Measurements from ENCODE around the gene SBNO1.
"Not testable (repeated sequence)": the region's sequence is repeated elsewhere in the genome, so short reads cannot be mapped to it uniquely, and the experiment has no call there.

Gene SBNO1

GRCh38 chr12:123270214-123271000, 94.2 kb downstream of the SBNO1 start:
- no peak for DNase-seq (ENCODE audit: low read depth, low spot score)

GRCh38 chr12:123269896-123270213, 94.8 kb downstream of the SBNO1 start:
- DNase-seq (ENCODE audit: low read depth, low spot score), result no peak

GRCh38 chr12:123269395-123269892, 95.2 kb downstream of the SBNO1 start:
- DNase-seq (ENCODE audit: low read depth, low spot score), result no peak

- no peak for DNase-seq (ENCODE audit: low read depth, low spot score)
Measured at GRCh38 chr12:123268850-123269249, 95.8 kb downstream of the SBNO1 start.

- DNase-seq (ENCODE audit: low read depth, low spot score), result no peak
Measured at GRCh38 chr12:123267991-123268843, 96.4 kb downstream of the SBNO1 start.

- DNase-seq (ENCODE audit: low read depth, low spot score), result no peak
Measured at GRCh38 chr12:123267335-123267920, 97.2 kb downstream of the SBNO1 start.

GRCh38 chr12:123266679-123267277, 97.9 kb downstream of the SBNO1 start:
- DNase-seq (ENCODE audit: low read depth, low spot score), result no peak

GRCh38 chr12:123265851-123266678, 98.6 kb downstream of the SBNO1 start:
- no peak for DNase-seq (ENCODE audit: low read depth, low spot score)

GRCh38 chr12:123264642-123265041, 100.0 kb downstream of the SBNO1 start:
- no peak for DNase-seq (ENCODE audit: low read depth, low spot score)

- no peak for DNase-seq (ENCODE audit: low read depth, low spot score)
Measured at GRCh38 chr12:123263196-123263817, 101.3 kb downstream of the SBNO1 start.

GRCh38 chr12:123261196-123261595, 103.5 kb downstream of the SBNO1 start:
- DNase-seq (ENCODE audit: low read depth, low spot score), result no peak

- DNase-seq (ENCODE audit: low read depth, low spot score), result no peak
Measured at GRCh38 chr12:123260081-123260480, 104.6 kb downstream of the SBNO1 start.

- no peak for DNase-seq (ENCODE audit: low read depth, low spot score)
Measured at GRCh38 chr12:123258593-123258992, 106.1 kb downstream of the SBNO1 start.

GRCh38 chr12:123254853-123255446, 109.7 kb downstream of the SBNO1 start:
- DNase-seq (ENCODE audit: low read depth, low spot score), result no peak

- DNase-seq (ENCODE audit: low read depth, low spot score), result no peak
Measured at GRCh38 chr12:123253641-123254459, 110.8 kb downstream of the SBNO1 start.

GRCh38 chr12:123252365-123252764, 112.3 kb downstream of the SBNO1 start:
- DNase-seq (ENCODE audit: low read depth, low spot score), result not testable (repeated sequence)

- DNase-seq (ENCODE audit: low read depth, low spot score), result no peak
Measured at GRCh38 chr12:123251403-123252076, 113.1 kb downstream of the SBNO1 start.

GRCh38 chr12:123250471-123251383, 113.9 kb downstream of the SBNO1 start:
- DNase-seq (ENCODE audit: low read depth, low spot score), result no peak

All from brain pericyte (primary cell).